Stimulated activated CD8-positive, alpha-beta memory T cell treated with anti-CD3 and anti-CD28 coated beads, Interleukin-12 subunit alpha, Interleukin-12 subunit beta, amount 100 ng/mL, for 24 hours (primary cell): ENCODE results near the gene SNX30.

Experiments used
- DNase-seq: peaks from one replicate; pipeline ENCODE4 v3.0.0-alpha.2; 2020; ENCODE audit errors: extremely low read depth

Gene SNX30

DNA sequence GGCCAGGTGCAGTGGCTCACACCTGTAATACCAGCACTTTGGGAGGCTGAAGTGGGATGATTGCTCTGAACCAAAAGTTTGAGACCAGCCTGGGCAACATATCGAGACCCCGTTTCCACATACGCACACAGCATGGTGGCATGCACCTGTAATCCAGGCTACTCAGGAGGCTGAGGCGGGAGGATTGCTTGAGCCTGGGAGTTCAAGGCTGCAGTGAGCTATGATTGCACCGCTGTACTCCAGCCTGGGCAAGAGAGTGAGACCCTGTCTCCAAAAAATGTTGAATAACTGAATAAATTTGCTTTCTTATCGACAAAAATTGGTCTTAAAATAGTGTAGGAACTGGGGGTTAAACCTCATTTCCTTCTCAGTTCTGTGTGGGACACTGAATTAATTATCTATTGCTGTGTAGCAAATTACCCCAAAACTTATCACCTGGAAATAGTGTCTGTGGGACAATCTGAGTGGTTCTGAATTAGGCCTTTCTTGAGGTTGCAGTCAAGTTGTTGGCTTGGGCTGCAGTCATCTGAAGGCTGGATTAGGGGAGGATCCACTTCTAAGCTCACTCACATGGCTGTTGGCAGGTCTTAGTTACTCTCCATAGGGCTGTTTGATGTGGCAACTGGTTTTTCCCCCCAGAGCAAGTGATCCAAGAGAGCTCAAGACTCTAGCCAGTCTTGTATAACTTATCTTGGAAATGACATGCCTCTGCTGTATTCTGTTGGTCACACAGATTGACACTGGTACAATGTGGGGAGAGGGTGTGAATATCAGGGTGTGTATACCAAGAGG is 2.0 kb downstream of the SNX30 start:
- DNase-seq = no peak

DNA sequence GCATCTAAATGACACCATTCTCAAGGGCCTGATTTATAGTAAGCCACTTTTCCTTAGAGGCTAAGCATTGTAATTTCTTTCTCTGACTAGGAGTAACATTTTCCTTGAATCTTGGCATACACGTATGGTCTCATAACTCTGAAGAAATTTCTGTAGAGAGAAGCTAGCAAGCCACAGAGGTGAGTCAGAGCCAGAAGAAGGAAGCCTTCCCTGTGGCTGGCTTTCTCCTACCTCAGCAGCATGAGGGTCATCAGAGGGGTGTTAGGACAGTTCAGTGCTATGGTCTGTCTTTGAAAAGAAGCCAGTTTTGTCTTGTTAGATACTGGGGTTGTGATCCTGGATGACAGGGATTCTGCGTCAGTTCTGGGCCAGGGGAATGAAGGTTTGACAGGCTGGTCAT is 3.2 kb downstream of the SNX30 start:
- no peak for DNase-seq

DNA sequence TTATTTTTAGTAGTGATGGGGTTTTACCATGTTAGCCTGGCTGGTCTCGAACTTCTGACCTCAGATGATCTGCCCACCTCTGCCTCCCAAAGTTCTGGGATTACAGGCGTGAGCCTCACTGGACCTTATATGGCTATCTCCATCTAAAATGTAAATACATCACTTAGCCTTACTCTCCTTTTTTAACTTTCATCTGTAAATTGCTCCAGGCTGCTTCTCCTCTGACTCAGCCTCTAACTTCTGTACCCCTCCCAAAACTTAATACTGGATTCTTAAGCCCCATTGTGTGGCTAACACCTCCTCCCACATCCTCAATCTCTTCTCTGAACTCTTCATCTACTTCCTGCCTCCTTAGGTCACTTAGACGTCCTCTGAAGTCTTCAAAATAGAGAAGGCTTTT is 4.0 kb downstream of the SNX30 start:
- DNase-seq = no peak

DNA sequence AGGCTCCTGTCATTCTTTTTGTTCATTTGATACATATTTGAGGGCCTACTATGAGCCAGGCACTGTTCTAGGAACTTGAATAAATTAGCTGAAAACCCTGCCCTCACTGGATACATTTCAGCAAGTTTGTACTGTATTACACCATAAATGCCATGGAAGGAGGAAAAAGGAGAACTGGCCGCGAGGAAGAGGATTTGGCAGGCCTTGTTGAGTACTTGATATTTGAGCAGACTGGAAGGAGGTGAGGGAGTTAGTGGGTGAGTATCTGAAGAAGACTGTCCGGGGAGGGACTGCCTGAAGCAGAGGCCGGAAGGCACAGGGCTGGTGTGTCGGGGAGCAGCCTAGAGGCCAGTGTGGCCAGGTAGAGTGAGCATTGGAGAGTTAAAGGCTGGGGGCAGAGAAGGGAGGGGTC is 4.5 kb downstream of the SNX30 start:
- no peak for DNase-seq

DNA sequence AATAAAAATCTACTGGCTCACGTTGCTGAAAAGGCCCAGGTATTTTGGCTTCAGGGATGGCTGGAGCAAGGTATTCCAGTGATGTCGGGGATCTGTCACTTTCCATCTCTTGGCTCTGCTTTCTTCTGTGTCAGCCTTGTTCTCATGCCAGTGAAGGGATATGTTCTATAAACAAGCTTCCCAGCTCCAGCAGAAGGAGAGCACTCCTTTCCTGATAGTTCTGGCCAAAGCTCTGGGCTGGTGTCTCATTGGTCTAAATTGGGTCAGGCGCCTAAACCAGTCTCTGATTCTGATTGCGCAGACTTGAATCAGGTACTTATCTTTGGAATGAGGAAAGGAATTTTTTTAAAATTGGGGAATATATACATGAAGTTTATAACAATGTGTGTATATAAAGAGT is 5.1 kb downstream of the SNX30 start:
- no peak for DNase-seq

DNA sequence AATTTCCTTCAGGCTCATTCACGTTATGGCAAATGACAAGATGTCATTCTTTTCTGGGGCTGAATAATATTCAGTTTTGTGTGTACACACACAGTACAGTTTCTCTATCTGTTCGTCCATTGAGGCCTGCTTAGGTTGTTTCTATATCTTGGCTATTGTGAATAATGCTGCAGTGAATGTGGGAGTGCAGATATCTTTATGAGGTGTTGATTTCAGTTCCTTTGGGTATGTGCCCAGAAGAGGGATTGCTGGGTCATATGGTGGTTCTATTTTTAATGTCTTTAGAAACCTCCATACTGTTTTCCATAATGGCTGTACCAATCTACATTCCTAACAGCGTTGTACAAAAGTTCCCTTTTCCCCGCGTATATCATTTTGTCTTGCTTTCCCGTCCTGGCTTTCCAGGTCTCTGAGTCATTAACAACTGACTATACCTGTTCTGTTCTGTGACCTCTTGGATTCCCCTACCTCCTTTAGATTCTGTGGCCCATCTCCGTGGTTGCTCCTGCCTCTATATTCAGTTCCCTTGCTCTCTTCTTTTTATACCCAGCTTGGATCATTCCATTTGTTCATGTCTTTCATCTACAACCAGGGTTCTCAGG is 6.8 kb downstream of the SNX30 start:
- no peak for DNase-seq

DNA sequence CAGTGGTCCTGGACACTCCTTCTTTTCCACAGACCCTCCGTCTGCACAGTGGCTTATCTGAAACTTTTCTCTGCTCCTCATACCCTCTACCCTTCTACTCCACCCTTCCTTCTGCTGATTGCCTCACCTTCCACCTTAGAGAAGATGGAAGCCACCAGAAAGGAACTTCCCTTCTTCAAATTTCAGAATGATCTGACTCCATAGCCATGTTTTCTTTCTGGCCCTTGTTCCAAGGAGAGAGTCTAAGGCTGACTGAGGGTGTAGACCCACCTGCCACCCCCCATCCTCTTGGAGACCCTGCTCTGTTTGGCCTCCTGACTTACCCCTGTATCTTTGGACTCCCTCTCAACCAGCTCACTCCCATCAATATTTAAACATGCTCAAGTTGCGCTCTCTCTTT is 7.4 kb downstream of the SNX30 start:
- no peak for DNase-seq

DNA sequence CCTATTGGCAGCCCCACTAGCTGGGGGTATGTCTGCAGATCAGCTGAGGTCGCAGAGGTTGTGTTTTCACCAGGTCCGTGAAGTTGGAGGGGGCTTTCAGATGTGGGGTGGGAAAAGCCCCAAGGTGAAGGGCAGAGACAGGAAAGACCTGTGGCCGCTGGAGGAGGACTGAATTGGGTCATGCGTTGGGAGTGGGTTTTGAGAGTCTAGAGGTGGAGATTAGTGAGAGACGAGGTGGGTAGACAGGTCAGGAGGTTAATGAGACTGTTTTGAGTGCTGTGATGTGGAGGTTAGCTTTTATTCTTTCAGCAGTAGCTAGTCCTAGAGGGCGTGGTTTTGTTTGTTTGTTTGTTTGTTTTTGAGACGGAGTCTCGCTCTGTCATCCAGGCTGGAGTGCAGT is 10.3 kb downstream of the SNX30 start:
- DNase-seq = no peak

DNA sequence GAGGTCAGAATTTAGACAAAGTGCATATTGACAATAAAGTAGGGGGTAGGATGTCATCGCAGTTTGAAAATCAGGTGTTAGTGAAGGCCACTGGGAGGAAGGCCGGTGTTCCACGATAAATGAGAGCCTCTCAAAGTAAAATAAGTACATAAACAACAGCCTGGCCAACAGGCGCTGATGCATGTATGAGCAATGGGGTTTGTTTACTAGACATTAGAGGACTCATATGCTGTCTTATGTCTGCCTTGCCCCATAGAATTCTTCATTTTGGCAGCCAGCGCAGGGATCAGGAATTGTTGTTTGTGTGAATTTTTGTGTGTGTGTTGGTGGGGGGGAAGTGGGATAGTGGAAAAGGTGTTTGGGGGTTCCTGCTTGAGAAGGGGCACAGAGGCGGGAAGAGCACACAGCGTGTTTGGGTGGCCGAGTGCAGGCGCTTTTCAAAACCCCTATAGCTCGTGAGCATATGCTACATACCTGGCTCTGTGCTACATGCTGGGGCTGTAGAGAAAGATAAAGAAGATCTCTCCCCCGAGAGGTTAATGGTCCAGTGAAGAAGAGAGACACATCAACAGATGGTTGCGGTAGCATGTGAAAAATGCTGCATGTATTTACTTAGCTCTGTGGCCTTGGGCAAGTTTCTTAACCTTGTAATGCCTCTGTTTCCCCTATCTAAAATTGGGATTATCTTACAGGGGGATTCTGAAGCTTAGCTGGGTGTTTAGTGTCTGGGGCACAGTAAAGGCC is 11.5 kb downstream of the SNX30 start:
- no peak for DNase-seq

DNA sequence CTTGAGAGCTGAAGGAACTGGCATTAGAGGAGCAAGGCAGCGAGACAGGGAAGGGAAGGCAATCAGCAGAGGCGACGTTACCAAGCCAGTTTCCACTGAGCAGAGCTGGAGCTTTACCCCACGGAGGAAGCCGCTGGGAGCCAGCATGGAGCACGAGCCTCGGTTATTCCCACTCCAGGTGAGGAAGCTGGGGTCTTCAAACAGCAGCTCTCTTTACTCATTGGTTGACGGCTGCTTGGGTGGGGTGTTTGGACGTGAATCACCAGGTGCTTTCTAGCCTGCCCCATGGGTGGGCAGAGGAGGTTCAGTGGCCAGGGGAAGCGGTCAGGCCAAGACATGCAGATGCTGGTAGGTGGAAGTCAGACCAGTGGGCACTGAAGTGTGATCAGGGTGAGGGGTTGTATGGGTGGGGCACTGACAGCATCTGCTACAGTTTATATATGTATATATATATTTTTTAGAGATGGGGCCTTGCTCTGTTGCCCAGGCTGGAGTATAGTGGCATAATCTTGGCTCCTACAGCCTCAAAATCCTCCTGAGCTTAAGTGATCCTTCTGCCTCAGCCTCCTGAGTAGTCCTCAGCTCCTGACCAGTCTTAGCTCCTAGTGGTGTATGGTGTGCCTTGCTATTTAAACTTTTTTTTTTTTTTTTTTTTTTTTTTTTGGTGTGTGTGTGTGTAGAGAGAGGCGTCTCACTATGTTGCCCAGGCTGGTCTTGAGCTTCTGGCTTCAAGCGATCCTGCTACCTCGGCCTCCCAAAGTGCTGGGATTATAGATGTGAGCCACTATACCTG is 12.4 kb downstream of the SNX30 start:
- DNase-seq = no peak

DNA sequence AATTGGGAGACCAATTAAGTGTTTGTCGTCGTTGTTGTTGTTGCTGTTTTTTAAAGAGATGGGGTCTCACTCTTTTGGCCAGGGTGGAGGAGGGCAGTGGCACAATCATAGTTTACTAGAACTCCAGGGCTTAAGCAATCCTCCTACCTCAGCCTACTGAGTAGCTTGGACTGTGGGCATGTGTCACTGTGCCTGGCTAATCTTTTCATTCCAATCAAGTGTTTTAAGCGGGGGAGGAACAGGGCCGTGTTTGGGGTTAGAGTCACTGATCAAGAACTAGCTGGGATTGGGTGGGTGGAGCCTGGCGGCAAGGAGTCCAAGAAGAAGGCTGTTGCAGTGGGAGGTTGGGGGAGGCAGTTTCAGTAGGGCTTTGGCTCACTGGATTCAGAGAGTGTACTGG is 13.8 kb downstream of the SNX30 start:
- no peak for DNase-seq

DNA sequence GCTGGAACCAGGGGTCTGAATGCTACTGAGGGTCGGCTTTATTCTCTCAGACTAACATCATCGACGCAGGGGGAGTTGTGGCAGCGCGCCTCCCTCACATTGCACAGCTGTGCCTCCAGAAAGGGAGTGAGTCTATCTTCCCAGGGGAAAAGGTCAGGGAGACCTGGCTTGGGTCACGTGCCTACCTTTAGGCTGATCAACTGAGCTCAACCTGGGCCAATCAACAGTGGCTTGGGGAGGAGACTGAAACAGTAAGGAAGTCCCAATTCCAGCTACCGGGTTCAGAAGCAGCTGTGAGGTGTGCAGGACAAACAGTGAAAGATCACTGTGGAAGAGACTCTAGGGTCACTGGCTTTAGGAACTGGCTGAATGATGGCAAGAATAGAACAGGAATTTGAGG is 14.3 kb downstream of the SNX30 start:
- DNase-seq = no peak

DNA sequence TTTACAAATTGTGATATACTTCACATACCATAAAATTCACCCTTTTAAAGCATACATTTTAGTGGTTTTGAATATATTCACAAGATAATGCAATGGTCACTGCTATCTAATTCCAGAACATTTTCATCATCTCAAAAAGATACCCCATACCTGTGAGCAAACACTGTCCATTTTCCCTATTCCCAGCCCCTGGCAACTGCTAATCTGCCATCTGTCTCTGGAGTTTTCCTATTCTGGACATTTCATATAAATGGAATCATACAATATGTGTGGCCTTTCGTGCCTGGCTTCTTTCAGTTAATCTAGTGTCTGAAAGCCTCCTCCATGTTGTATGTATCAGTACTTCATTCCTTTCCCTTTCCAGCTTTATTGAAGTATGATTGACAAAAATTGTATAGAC is 14.7 kb downstream of the SNX30 start:
- no peak for DNase-seq

DNA sequence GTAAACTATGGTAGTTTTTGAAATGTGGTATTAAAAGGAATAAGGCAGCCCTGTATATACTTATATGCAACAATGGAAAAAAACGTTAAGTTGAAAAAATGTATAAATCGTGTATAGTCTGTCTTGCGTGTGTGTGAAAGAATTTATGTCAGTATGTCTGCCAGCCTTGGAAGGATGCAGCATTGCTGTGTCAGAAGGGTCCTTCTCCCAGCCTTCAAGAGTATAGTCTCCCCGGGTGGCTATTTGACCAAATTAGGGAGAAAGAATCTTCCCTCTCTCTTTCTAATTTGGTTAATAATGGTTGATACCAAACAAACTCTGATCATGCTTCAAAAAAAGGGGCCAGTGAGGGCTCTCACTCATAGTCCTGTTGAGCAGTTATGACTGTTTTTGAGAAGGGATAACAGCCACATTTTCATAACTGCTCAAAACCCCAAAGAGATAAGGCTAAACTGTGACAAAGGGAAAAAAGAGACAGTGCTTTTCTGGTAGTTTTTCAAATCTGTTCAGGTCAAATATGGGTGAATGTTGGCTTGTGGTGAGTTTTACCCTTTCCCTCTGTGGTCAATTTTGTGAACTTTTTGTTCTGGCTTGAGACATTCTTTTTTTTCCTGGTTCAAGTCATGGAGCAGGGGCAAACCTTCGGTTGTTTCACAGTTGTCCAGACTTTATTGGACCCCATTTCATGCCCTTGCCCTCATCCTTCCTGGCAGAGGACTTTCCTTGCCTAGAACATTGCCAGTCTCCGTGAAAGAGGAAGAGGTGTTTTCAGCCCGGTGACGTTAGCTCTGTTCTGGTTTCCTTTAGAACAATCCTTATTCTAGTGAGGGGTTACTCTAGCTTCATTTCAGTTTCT is 21.0 kb downstream of the SNX30 start:
- DNase-seq = no peak

DNA sequence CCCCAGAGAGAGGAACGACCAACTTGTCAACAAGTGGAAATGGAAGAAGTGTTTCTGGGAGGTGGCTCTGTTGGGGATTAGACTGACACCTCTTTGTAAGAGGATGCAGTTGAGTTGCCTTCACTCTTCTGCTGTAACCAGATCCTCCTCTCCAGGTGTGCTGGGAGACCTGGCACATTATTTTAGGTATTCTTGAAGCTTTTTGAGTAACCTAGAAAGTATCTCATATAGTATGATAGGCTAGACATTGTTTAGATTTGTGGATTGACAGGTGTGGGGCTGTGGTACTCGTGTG is 21.6 kb downstream of the SNX30 start:
- no peak for DNase-seq

DNA sequence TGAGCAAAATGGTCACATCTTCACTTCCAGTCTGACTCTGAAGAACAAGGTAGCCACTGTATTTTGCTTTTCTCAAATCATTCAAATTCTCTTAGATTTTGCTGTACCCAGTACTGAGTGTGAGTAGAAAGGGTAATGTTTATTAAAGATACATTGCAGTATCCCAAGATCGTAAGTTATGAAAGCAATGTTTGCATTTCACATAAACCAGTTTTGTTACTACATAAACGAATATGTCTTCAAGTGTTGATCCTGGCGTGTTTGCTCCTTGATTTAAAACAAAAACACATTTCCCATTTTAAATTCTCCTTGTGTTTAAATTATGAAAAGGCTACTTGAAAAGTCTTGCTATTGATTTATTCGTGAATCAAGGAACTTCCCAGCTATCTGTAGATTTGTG is 22.0 kb downstream of the SNX30 start:
- no peak for DNase-seq

DNA sequence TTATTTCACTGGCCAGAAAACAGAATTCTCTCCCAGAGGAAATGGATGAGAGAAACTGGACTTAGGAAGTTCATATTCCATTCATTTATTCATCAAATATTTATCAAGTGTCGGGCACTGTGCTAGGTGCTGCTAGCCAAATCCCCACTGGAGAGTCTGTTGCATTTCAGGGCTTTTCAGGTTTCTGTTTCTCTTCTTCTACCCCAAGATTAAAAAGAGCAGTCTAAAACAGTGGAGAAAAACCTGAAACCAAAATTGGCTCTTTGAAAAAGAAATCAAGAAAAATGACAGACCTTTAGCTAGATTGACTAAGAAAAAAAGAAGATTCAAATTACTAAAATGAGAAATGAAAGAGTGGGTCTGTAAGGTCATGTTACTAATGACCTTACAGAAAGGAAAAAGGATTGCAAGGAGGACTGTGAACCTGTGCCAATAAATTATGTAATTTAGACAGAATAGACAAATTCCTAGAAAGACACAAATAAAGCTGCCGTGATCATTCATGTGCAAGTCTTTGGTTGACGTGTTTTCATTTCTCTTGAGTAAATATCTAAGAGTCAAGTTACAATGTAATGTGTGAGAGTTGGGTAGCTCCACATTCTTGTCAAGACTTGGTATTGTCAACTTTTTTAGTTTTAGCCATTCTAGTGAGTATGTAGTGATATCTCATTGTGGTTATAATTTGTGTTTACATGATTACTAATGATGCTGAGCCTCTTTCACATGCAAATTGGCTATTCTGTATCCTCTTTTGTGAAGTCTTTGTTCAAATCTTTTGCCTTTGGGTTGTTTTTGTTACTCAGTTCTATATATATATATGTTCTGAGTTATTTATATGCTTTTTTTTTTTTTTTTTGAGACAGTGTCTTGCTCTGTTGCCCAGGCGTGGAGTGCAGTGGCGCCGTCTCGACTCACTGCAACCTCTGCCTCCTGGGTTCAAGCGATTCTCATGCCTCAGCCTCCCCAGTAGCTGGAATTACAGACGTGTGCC is 23.7 kb downstream of the SNX30 start:
- no peak for DNase-seq

DNA sequence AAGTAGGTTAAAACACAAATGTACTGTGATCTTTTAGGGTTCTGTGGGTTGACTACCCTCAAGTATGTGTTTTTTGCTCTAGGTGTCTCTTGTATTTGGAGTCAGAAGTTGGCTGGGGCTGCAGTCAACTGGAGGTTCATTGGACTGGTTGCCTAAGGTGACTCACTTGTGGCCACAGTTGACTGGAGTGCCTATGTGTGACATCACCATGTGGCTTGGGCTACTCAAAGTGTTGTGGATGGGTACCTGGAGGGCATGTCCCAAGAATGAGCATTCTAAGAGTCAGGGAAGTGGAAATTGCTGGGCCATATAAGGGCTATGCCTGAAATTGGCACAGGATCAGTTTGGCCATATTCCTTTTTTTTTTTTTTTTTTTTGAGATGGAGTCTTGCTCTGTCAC is 27.4 kb downstream of the SNX30 start:
- DNase-seq = no peak

DNA sequence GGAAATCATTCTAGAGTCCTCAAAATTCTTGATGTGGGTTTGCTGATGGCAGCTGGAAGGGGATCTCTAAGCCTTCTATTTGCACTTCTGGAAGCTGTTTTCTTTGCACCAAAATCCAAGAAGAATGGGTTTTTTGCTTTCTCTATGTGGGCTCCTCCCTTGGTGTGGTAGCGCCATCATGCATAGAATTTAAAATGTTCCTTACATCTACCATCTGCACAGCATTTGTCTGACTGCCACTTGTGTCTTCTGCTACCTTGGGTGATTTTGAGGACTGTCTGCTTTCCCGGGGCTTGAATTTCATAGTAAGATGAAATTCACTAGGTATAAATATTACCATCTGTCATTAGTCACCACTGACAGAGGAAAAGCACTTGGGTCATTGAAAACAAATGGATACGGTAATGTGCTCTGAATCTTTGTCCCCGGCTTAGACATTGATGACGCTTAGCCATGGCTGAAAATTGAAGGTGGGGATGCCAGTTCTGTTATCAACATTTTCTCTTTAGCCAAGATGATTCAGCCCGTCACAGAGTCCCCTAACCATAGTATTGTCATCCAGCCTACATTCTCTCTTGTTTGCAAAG is 30.0 kb downstream of the SNX30 start:
- DNase-seq = no peak

DNA sequence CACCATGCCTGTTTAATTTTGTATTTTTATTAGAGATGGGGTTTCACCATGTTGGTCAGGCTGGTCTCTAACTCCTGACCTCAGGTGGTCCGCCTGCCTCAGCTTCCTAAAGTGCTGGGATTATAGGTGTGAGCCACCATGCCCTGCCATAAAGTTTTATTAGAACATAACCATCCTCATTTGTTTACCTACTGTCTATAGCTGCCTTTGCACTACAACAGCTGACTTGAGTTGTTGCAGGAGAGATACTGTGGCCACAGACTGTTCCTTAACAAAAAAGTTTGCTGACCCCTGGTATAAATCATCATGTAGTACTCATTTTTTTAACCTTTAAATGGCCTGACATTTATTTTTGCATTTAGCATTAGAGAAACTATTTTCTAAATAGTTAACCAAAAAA is 31.7 kb downstream of the SNX30 start:
- DNase-seq = no peak
